C4-2B (cell line): ENCODE data around the gene CATSPER1.

ENCODE experiments used
- ZFX ChIP-seq: fragments of 450-650 bp; IDR thresholded peaks from 2 replicates; pipeline ENCODE4 v1.6.1; 2017
- TF ChIP-seq, protein P1 (sequence below): fragments of 450-650 bp; conservative IDR thresholded peaks from 2 replicates; pipeline ENCODE4 v1.5.1; 2017; ENCODE audit warnings: mild to moderate bottlenecking

DNA sequence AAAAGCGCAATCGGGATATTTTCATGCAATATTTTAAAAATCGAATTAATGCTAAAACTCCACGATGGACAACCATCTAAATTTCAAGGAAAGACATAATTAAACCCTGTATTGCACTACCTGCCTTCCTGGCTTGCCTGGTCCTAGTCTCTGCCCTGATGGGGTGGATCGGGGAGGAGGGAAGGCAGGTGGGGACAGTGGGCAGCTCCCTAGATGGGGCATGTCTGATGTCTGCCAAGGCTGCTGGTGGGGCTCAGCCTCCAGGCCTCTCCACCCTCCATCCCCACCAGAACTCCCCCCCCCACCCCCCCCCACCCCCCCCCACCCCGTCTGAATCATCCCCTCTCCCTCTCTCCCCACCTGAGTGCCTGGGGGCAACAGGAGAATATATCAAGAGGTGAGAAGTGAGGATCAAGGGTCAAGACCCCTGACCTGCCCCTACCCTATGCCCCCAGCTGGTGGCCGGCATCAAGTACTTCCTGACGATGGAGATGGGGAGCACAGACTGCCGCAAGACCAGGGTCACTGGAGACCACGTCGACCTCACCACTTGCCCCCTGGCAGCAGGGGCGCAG lies 13.8 kb downstream of the CATSPER1 start:
- TF ChIP-seq, protein P1, sequence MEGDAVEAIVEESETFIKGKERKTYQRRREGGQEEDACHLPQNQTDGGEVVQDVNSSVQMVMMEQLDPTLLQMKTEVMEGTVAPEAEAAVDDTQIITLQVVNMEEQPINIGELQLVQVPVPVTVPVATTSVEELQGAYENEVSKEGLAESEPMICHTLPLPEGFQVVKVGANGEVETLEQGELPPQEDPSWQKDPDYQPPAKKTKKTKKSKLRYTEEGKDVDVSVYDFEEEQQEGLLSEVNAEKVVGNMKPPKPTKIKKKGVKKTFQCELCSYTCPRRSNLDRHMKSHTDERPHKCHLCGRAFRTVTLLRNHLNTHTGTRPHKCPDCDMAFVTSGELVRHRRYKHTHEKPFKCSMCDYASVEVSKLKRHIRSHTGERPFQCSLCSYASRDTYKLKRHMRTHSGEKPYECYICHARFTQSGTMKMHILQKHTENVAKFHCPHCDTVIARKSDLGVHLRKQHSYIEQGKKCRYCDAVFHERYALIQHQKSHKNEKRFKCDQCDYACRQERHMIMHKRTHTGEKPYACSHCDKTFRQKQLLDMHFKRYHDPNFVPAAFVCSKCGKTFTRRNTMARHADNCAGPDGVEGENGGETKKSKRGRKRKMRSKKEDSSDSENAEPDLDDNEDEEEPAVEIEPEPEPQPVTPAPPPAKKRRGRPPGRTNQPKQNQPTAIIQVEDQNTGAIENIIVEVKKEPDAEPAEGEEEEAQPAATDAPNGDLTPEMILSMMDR, result no peak
- no peak for TF ChIP-seq ZFX
